HG03196 (cell line): ENCODE measurements around the gene GBE1.

Source experiments
- ATAC-seq: cut with Tn5 transposase; IDR thresholded peaks from one replicate; pipeline ENCODE4 v1.9.1; 2021; ENCODE audit not compliant: unreplicated experiment

The GBE1 gene

GRCh38 chr3:81472600-81473362 lies 288.7 kb downstream of the GBE1 start:
- no peak for ATAC-seq

DNA sequence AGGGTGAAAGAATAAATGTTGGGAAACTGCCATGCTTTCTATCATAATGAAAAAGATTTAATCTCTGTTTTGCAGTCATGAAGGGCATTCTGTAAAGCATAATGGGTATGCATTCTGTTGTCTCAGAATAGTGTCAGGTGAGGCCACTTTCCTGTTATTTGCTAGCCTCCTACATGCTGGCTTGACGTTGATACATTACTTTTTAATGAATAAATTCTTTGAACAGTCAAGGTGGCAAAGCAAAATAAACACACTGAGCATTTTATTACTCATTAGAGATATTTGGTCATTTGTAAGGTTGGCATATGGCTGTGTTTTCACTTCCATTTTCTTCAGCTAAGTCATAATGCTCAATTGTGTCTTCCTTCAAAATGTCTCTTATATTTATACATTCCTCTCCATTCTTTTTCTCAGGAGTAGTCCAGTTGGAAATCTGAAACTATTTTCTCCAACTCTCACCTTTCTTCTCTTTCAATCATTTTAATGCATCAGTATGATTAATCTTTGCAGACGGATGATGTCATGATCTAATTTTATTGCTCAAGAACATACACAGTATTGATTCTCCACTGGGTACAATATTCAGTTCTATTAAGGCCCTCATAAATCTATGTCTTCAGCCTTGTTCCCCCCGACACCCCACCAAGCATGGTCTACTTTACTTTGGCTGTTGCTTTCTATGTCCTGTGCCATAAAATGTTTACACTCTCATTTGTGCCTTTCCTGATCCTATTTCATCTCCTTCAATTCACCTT lies 290.7 kb downstream of the GBE1 start:
- ATAC-seq: no peak

GRCh38 chr3:81468391-81468790 lies 293.1 kb downstream of the GBE1 start:
- ATAC-seq: no peak

- ATAC-seq: no peak
These were observed 295.3 kb downstream of the GBE1 start for GRCh38 chr3:81466201-81466560.

GRCh38 chr3:81465510-81466200 lies 295.8 kb downstream of the GBE1 start:
- ATAC-seq: no peak

GRCh38 chr3:81463781-81464180 lies 297.7 kb downstream of the GBE1 start:
- ATAC-seq: no peak

GRCh38 chr3:81462921-81463320 lies 298.5 kb downstream of the GBE1 start:
- ATAC-seq: no peak

DNA sequence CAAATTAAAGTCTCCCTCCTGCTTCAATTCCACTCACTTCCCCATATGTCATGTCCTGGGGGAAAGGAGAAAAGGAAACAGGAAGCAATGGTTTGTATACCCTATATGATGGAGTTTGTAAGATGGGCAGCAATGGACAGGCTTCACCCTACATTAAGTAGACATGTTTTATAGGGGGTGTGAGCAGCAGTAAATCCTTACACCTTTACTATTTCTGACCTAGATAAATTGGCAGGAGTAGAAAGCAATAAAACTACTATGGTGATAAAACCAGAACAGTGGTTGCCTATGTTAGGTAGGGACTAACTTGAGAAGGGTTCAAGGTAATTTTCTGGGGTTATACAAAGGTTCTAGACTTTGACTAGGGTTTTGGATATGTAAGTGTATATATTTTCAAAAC lies 301.7 kb downstream of the GBE1 start:
- ATAC-seq: no peak

- ATAC-seq: no peak
These were observed 309.0 kb downstream of the GBE1 start for GRCh38 chr3:81452418-81452817.

DNA sequence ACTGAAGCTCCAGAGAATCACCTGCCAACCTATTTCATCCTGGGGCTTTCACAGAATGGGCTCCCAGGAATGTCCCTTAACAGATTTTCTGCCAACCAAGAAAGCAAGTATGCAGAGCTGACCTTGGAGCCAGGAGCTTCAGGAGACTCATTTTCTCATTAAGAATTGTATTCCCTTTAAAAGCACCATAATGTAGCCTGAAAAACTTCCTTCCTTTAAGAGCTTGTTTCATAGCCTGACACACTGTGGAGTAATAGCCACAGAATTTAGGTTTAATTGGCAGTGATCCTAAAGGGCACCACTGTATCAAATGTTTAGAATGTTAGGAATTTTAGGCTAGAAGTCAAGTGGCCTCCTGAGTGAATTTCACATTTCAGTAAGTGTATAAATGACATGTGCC lies 309.8 kb downstream of the GBE1 start:
- no peak for ATAC-seq

DNA sequence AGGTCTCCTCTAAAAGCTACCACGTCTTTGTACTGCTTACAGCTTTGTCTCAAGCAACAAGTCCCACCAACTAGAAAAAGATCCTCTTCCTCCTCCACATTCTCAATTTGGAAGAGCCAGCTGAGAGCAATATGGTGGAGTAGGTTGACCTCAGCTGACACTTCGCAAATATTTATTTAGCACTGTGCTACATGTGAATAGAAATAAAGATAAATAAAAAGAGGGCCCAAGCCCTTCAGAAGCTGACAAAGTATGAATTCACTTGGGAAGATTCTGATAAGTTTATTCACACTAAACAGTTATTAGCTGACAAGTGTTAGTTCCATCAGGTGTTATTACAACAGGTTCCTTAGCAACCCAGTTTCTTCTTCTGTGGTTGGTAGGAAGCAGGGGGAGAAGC lies 310.3 kb downstream of the GBE1 start:
- no peak for ATAC-seq

DNA sequence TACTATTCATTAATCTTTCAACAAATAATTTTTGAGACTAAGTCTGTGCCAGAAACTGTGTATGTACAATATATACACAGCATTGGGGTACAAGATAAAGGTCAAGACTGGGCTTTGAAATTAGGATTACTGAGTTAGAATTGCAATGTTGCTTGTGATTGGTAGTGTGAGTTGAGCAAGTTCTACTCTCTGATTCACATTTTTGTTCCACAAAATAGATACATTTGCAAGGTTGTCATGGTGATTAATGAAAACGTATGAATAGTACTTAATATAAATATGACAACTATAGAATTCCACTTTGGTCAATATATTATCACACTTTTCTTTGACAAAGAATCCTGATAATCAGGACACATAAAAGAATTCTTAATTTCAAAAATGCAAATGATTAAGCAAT lies 314.6 kb downstream of the GBE1 start:
- ATAC-seq: no peak

DNA sequence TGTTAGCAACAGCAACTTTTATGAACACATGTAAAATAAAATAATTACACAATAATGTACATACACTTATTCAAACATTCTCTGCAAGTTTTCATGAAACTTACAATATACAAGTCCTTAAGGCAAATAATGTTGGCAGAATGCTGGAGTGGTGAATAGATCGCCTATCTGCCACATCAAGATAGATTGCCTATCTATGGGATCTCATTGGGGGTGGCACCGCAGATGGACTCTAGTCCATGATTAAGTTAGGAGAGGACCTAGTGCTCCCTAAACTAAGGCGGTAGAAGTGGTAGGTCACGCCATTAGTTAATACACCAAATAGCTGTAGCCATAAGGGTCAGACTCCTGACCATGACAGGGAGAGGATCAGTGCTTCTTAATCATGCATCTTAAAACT lies 315.7 kb downstream of the GBE1 start:
- no peak for ATAC-seq

- ATAC-seq: no peak
These were observed 316.5 kb downstream of the GBE1 start for GRCh38 chr3:81444817-81445460.

DNA sequence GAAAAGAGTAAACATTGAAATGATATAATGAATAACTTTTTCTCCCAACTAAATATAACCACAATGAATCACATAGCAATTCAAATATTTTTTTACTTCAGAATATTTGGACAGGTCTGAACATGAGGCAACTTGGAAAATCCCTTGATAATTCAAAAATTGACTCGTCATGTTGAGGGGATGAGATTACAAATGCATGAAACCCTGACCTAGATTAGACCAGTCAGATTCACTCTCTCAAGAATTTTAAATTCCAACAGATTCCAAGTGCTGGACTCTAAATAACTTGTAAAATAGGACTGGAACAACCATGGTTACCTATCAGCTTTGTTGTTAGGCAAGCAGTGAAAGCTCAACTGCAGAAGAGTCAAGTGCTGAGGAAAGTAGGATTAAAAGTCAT lies 317.5 kb downstream of the GBE1 start:
- ATAC-seq: no peak

DNA sequence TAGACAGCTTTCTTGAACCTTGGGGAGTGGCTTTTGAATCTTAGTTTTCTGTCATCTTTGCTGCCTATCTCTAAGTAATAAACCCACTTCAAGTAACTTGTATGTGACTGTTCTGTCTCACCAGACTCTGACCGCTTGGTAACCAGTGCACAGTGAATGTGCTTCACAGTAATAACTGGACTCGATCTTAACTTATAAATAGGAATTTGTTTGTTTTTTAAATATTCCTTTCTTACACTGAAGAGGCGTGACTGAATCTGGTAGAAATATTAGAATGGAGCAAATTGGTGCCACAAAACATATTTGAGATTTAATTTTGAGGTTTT lies 318.0 kb downstream of the GBE1 start:
- ATAC-seq: no peak

DNA sequence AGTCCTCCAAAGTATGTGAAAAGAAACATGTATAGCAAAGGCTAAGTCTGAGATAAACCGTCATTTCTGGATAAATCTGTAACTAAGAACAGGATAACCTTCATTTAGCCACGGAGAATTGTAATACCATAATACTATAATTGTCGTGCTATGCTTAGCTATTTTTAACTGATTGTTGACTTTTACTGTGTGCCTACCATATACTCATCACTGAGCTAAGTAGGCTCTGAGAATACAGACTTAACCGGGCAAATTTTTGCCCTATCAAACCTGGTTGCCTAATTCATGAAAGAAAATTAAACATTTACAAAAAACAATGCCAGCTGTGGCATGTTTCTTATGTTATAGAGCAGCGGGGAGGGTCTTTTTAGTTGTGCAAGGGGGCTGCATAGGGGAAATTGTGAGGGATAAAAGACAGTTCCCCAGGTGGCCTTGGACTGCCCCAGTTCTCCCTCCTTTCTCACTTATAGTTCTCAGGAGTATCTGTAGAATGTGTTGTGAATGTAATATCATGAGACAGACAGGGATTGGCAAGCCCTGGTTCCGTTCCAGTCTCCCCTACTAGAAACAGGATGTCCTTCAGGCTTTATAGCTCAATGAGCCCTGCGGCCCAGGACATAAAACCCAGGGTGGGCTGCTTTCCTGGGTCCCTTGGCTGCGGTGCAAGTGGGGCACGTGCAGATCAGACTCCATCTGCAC lies 318.5 kb downstream of the GBE1 start:
- ATAC-seq: no peak

DNA sequence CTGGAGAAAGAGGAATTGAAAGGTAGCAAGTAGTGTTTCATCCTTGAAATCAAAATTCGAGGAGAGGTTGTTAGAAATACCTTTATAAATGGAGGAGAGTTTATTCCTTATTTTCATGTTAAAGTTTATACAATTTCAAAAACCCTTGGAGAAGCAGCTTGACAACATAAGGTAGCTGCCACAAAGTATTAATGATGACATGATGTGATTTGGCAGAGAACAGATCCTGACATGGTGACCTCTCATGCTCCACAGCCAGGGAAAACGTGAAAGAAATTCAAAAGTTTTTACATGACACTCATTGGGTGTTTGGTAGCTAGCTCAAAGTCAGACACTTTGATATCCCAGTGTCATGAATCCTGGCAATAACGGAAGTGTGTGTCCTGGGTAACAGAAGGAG lies 320.8 kb downstream of the GBE1 start:
- ATAC-seq: no peak
